Glutamatergic neuron (in vitro differentiated cells): ENCODE measurements around the gene CYS1. TPM values are rescaled to one million over a fixed set of nuclear protein-coding genes. Genes with fewer than 3 reads are reported as not detected.

Experiments used
- DNase-seq: peaks from one replicate; pipeline ENCODE4 v3.0.0; 2022
- H3K27ac Mint-ChIP-seq: one replicate; pipeline ENCODE4 v1.8.0; 2020; ENCODE audit warnings: mild to moderate bottlenecking, mixed read lengths, inconsistent platforms; ENCODE audit not compliant: unreplicated experiment
- H3K27me3 Mint-ChIP-seq: one replicate; pipeline ENCODE4 v1.8.0; 2020; ENCODE audit warnings: mild to moderate bottlenecking, moderate library complexity, mixed read lengths, inconsistent platforms; ENCODE audit not compliant: unreplicated experiment
- H3K36me3 Mint-ChIP-seq: one replicate; pipeline ENCODE4 v1.8.0; 2020; ENCODE audit warnings: mild to moderate bottlenecking, mixed read lengths, inconsistent platforms; ENCODE audit not compliant: unreplicated experiment
- H3K4me1 Mint-ChIP-seq: one replicate; pipeline ENCODE4 v1.8.0; 2020; ENCODE audit warnings: mild to moderate bottlenecking, low read depth, mixed read lengths, inconsistent platforms; ENCODE audit not compliant: unreplicated experiment
- H3K4me3 Mint-ChIP-seq: one replicate; pipeline ENCODE4 v1.8.0; 2020; ENCODE audit warnings: mild to moderate bottlenecking, mixed read lengths, inconsistent platforms; ENCODE audit not compliant: unreplicated experiment
- H3K9me3 Mint-ChIP-seq: one replicate; pipeline ENCODE4 v1.8.0; 2020; ENCODE audit warnings: mild to moderate bottlenecking, moderate library complexity, mixed read lengths, inconsistent platforms; ENCODE audit not compliant: unreplicated experiment
- long read RNA-seq: library from polyadenylated mRNA; unstranded; transcript quantifications from one replicate; pipeline ENCODE4 v2.0.0, GENCODE V29; 2020; ENCODE audit not compliant: unreplicated experiment
- total RNA-seq: library from RNA; stranded (reverse); fragmentation: NEBNext Ultra II Directional; extraction: Animal tissue kit (Norgen Biotek cat#: 25700); gene quantifications from one replicate; pipeline ENCODE4 v1.2.1, GENCODE V29; 2021; ENCODE audit not compliant: unreplicated experiment
- TF ChIP-seq, protein P1 (sequence below): fragments of 200-600 bp; sonication (generic); IDR thresholded peaks from one replicate; pipeline ENCODE4 v1.5.0; 2021; ENCODE audit not compliant: partially characterized antibody, unreplicated experiment

Gene CYS1
- total RNA-seq = not detected
- long read RNA-seq = 0 reads

DNA sequence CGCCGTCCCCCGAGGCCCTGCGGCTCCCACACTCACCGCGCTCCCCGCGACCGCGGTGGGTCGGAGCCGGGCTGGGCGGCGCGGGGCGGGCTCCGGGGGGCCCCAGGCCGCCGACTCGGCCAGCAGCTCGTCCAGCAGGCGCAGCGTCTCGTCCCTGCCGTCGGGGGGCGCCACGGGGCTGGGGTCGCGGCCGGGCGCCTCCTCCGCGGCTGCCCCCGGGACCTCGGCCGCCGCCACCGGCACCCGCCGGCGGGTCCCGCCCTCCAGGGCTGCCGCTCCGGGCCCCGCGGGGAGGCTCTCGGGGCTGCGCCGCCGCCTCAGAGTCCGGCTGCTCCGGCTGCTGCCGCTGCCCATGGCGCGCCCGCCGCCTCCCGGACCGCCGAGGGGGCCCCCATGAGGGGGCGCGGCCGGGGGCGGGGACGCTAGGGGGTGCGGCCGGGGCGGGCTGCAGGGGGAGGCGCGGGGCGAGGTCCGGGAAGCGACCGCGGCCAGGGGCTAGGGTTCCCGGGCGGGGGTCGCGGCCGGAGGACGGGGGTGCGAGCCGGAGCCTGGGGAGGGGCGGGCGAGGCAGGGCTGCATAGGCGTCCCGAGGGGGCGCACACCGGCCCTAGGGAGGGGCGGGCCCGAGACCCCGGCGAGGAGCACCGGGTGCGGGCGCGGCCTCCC lies at the start of gene CYS1:
CYS1 (minus strand) TSS at position 542 of the 666 bp plus-strand sequence; CDS start at position 354, 188 bp downstream.
- Mint-ChIP-seq H3K36me3 (no peaks in the 10 kb centered on the region), H3K4me1 (no peaks in the 10 kb centered on the region), H3K4me3 (peak within 1 kb of the TSS; percentile 85), H3K9me3 (peaks cover 4% of the 10 kb centered on the region), H3K27me3 (peaks cover 22% of the 10 kb centered on the region), H3K27ac (no peak within 1 kb of the TSS)
- peak; percentile 42 for DNase-seq
- TF ChIP-seq, protein P1, sequence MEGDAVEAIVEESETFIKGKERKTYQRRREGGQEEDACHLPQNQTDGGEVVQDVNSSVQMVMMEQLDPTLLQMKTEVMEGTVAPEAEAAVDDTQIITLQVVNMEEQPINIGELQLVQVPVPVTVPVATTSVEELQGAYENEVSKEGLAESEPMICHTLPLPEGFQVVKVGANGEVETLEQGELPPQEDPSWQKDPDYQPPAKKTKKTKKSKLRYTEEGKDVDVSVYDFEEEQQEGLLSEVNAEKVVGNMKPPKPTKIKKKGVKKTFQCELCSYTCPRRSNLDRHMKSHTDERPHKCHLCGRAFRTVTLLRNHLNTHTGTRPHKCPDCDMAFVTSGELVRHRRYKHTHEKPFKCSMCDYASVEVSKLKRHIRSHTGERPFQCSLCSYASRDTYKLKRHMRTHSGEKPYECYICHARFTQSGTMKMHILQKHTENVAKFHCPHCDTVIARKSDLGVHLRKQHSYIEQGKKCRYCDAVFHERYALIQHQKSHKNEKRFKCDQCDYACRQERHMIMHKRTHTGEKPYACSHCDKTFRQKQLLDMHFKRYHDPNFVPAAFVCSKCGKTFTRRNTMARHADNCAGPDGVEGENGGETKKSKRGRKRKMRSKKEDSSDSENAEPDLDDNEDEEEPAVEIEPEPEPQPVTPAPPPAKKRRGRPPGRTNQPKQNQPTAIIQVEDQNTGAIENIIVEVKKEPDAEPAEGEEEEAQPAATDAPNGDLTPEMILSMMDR = no peak

DNA sequence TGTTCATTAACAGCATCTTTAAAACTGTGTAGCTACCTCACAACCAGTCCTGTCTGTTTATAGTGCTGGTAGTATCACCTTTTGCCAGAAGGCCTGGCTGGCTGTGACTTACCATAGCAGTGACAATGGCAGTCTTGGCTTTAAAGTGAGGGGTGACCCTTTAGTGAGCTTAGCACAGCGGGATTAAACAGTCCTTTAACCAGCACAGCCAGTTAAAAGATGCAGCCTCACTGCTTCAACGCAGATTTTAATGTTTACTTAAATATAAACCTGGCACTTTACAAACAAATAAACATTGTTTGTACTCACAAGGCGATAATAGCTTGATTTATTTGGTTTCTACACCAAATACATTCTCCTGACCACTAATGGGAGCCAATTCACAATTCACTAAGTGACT lies 49.3 kb upstream of the CYS1 start:
- Mint-ChIP-seq H3K4me1 (peaks cover 2% of the 10 kb centered on the region), H3K4me3 (no peak overlapping the region), H3K27ac (no peak overlapping the region), H3K36me3 (no peaks in the 10 kb centered on the region), H3K9me3 (peaks cover 2% of the 10 kb centered on the region), H3K27me3 (no peaks in the 10 kb centered on the region)
- TF ChIP-seq, protein P1 = no peak
- DNase-seq = no peak

DNA sequence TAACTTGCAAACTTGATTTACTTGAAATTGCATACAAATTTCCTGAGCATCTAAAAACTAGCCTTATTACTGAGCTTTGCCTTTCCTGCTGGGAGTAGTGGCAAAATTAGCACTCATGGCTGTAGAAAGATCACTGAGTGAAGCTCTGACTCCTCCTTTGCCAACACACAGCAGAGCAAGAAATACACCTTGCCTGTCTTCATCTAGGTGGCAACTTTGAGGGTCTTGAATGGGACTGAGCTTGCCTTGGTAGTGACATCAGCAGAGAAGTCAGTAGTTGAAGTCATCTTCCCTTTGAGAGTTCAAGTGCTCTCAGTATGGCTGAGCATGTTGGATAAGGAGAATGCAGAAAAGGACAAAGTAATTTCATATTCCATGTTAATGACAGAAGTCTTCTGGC lies 48.2 kb upstream of the CYS1 start:
- H3K9me3 Mint-ChIP-seq = peaks cover 3% of the 10 kb centered on the region
- TF ChIP-seq, protein P1 = no peak
- no peak overlapping the region for H3K4me3 Mint-ChIP-seq
- H3K36me3 Mint-ChIP-seq = no peaks in the 10 kb centered on the region
- peaks cover 6% of the 10 kb centered on the region for H3K4me1 Mint-ChIP-seq
- H3K27ac Mint-ChIP-seq = no peak overlapping the region
- peaks cover 3% of the 10 kb centered on the region for H3K27me3 Mint-ChIP-seq
- DNase-seq = no peak

- H3K27ac Mint-ChIP-seq = no peak overlapping the region
- peaks cover 3% of the 10 kb centered on the region for H3K9me3 Mint-ChIP-seq
- DNase-seq = no peak
- H3K4me1 Mint-ChIP-seq = peaks cover 8% of the 10 kb centered on the region
- TF ChIP-seq, protein P1 = no peak
- H3K36me3 Mint-ChIP-seq = no peaks in the 10 kb centered on the region
- H3K4me3 Mint-ChIP-seq = no peak overlapping the region
- peaks cover 3% of the 10 kb centered on the region for H3K27me3 Mint-ChIP-seq
Measured at GRCh38 chr2:10126632-10127026, 46.4 kb upstream of the CYS1 start.

DNA sequence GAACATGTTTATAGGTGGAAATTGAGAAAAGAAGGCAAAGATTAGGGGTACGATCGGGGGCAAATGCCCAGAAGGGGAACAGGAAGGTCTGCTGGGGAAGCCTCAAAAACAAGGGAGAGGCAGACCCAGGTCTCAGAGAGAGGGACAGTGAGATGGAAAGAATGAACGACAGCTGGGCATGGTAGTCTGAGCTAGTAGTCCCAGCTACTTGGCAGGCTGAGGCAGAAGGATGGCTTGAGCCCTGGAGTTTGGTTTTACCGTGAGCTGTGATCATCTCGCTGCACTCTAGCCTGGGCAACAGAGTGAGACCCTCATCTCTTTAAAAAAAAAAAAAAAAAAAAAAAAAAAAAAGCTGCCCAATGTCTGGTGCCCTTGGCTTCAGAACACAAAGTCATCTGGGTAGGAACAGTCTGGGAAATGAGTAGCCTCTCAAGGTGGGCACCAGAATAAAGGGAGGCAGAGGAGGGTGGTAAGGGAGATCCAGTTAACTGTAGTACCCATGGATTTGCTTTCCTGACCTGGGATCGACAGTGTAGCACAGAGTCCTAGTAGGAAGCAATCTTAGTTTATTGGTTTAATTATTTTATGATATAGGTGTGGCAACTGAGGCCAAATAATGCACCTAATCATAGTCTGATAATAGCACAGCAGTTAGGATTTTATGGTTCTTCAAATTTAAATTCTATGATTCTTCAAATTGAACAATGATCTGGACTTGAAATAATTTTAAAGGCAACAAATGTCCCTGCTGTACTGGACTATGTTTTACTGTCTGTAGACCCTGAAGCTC lies 45.8 kb upstream of the CYS1 start:
- TF ChIP-seq, protein P1 = no peak
- DNase-seq = no peak
- peaks cover 3% of the 10 kb centered on the region for H3K27me3 Mint-ChIP-seq
- peaks cover 10% of the 10 kb centered on the region for H3K4me1 Mint-ChIP-seq
- peaks cover 3% of the 10 kb centered on the region for H3K9me3 Mint-ChIP-seq
- no peaks in the 10 kb centered on the region for H3K36me3 Mint-ChIP-seq
- no peak overlapping the region for H3K27ac Mint-ChIP-seq
- no peak overlapping the region for H3K4me3 Mint-ChIP-seq
